HG02970 (cell line): ENCODE results near the gene TRPM3.

Experiments
- ATAC-seq: cut with Tn5 transposase; IDR thresholded peaks from one replicate; pipeline ENCODE4 v1.9.1; 2021; ENCODE audit warnings: mild to moderate bottlenecking, moderate library complexity, moderate number of reproducible peaks; ENCODE audit not compliant: unreplicated experiment, low FRiP score

TRPM3 gene

GRCh38 chr9:70540016-70540415 lies 581.4 kb downstream of the TRPM3 start:
- no peak for ATAC-seq

GRCh38 chr9:70539526-70539925 lies 581.9 kb downstream of the TRPM3 start:
- ATAC-seq: no peak

- ATAC-seq: no peak
These were observed 582.4 kb downstream of the TRPM3 start for GRCh38 chr9:70539001-70539400.

- ATAC-seq: no peak
These were observed 584.3 kb downstream of the TRPM3 start for GRCh38 chr9:70537084-70537483.

GRCh38 chr9:70535546-70536323 lies 585.7 kb downstream of the TRPM3 start:
- ATAC-seq: no peak

- no peak for ATAC-seq
These were observed 587.0 kb downstream of the TRPM3 start for GRCh38 chr9:70534471-70534870.

- no peak for ATAC-seq
These were observed 587.4 kb downstream of the TRPM3 start for GRCh38 chr9:70534061-70534460.

- ATAC-seq: no peak
These were observed 587.9 kb downstream of the TRPM3 start for GRCh38 chr9:70533492-70533891.

- ATAC-seq: no peak
These were observed 588.7 kb downstream of the TRPM3 start for GRCh38 chr9:70532716-70533115.

- ATAC-seq: no peak
These were observed 590.1 kb downstream of the TRPM3 start for GRCh38 chr9:70531311-70531710.

- no peak for ATAC-seq
These were observed 590.7 kb downstream of the TRPM3 start for GRCh38 chr9:70530716-70531115.

GRCh38 chr9:70529833-70530232 lies 591.6 kb downstream of the TRPM3 start:
- no peak for ATAC-seq

- ATAC-seq: no peak
These were observed 592.0 kb downstream of the TRPM3 start for GRCh38 chr9:70529377-70529776.

- no peak for ATAC-seq
These were observed 594.5 kb downstream of the TRPM3 start for GRCh38 chr9:70526902-70527301.

GRCh38 chr9:70525519-70525918 lies 595.9 kb downstream of the TRPM3 start:
- ATAC-seq: no peak

- ATAC-seq: no peak
These were observed 601.3 kb downstream of the TRPM3 start for GRCh38 chr9:70519912-70520724.

- ATAC-seq: no peak
These were observed 603.4 kb downstream of the TRPM3 start for GRCh38 chr9:70517926-70518610.

- ATAC-seq: no peak
These were observed 607.1 kb downstream of the TRPM3 start for GRCh38 chr9:70514273-70514672.

- no peak for ATAC-seq
These were observed 609.6 kb downstream of the TRPM3 start for GRCh38 chr9:70511858-70512257.

- ATAC-seq: no peak
These were observed 611.2 kb downstream of the TRPM3 start for GRCh38 chr9:70510157-70510770.

GRCh38 chr9:70506159-70506558 lies 615.3 kb downstream of the TRPM3 start:
- ATAC-seq: no peak
